Panc1 (cell line): ENCODE measurements around the gene MYO16.

Experiments used
- POLR2AphosphoS5 ChIP-seq: IDR thresholded peaks from 2 replicates; pipeline ENCODE4 v1.6.1; 2012; ENCODE audit warnings: mild to moderate bottlenecking, low read depth, low read length, moderate library complexity
- SIN3A ChIP-seq: IDR thresholded peaks from 2 replicates; pipeline ENCODE4 v1.6.1; 2012; ENCODE audit warnings: low read depth, mild to moderate bottlenecking, low read length, moderate library complexity, borderline replicate concordance; ENCODE audit not compliant: insufficient read depth
- TCF7L2 ChIP-seq: IDR thresholded peaks from 2 replicates; pipeline ENCODE4 v1.6.1; 2011; ENCODE audit warnings: mild to moderate bottlenecking, low read depth, low read length, inconsistent platforms
- TF ChIP-seq, protein P1 (sequence below): fragments of 450-650 bp; IDR thresholded peaks from 2 replicates; pipeline ENCODE4 v1.5.1; 2017; ENCODE audit warnings: mild to moderate bottlenecking
- TF ChIP-seq, protein P2 (sequence below), 2 experiments: IDR thresholded peaks; 2 replicates each; pipeline ENCODE4 v1.6.1; 2011 to 2012; ENCODE audit warnings: low read depth in 2 of 2, control low read depth in 1 of 2, low read length in 1 of 2, mild to moderate bottlenecking in 1 of 2, moderate library complexity in 1 of 2; ENCODE audit not compliant: insufficient read depth in 1 of 2

DNA sequence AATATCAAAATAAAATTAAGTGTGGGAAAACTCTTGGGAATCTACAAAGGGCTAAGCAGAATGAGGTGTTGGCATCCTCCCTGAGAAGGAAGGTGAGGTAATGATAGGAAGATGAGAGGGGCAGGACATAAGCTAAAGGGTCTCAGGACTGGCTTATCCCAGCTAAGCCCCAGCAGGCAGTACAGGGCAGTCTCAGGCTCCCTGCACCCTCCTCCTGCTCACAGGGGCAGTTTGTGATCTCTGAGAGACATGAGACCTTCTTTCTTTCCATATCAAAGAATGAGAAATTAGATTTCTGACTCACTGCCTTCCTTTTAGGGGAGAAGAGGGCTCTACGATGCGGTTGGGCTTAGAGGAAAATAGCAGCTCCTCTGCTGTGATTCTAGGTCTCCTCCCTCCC is 586.0 kb downstream of the MYO16 start:
- TF ChIP-seq, protein P1, sequence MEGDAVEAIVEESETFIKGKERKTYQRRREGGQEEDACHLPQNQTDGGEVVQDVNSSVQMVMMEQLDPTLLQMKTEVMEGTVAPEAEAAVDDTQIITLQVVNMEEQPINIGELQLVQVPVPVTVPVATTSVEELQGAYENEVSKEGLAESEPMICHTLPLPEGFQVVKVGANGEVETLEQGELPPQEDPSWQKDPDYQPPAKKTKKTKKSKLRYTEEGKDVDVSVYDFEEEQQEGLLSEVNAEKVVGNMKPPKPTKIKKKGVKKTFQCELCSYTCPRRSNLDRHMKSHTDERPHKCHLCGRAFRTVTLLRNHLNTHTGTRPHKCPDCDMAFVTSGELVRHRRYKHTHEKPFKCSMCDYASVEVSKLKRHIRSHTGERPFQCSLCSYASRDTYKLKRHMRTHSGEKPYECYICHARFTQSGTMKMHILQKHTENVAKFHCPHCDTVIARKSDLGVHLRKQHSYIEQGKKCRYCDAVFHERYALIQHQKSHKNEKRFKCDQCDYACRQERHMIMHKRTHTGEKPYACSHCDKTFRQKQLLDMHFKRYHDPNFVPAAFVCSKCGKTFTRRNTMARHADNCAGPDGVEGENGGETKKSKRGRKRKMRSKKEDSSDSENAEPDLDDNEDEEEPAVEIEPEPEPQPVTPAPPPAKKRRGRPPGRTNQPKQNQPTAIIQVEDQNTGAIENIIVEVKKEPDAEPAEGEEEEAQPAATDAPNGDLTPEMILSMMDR: no peak
- TF ChIP-seq POLR2AphosphoS5 (no peak), SIN3A (no peak), TCF7L2 (no peak)
- TF ChIP-seq, protein P2, sequence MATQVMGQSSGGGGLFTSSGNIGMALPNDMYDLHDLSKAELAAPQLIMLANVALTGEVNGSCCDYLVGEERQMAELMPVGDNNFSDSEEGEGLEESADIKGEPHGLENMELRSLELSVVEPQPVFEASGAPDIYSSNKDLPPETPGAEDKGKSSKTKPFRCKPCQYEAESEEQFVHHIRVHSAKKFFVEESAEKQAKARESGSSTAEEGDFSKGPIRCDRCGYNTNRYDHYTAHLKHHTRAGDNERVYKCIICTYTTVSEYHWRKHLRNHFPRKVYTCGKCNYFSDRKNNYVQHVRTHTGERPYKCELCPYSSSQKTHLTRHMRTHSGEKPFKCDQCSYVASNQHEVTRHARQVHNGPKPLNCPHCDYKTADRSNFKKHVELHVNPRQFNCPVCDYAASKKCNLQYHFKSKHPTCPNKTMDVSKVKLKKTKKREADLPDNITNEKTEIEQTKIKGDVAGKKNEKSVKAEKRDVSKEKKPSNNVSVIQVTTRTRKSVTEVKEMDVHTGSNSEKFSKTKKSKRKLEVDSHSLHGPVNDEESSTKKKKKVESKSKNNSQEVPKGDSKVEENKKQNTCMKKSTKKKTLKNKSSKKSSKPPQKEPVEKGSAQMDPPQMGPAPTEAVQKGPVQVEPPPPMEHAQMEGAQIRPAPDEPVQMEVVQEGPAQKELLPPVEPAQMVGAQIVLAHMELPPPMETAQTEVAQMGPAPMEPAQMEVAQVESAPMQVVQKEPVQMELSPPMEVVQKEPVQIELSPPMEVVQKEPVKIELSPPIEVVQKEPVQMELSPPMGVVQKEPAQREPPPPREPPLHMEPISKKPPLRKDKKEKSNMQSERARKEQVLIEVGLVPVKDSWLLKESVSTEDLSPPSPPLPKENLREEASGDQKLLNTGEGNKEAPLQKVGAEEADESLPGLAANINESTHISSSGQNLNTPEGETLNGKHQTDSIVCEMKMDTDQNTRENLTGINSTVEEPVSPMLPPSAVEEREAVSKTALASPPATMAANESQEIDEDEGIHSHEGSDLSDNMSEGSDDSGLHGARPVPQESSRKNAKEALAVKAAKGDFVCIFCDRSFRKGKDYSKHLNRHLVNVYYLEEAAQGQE (IDR thresholded peaks at IDR 0.05; ENCODE audit: insufficient read depth in 1 of 2, low read depth in 2 of 2, low read length in 1 of 2): no peak
